Measurements from ENCODE around the gene CDC7. TPM values are rescaled to one million over a fixed set of nuclear protein-coding genes. Genes with fewer than 3 reads are reported as not detected.

The CDC7 gene
- total RNA-seq, 1 experiment from 2014 or later, result 19.2 TPM

- DNase-seq (ENCODE audit: low read depth), result no peak
These were observed 47.9 kb downstream of the CDC7 start for GRCh38 chr1:91548376-91549040.

- no peak for DNase-seq (ENCODE audit: low read depth)
These were observed 48.5 kb downstream of the CDC7 start for GRCh38 chr1:91549041-91549735.

- no peak for DNase-seq (ENCODE audit: low read depth)
These were observed 50.3 kb downstream of the CDC7 start for GRCh38 chr1:91550961-91551360.

GRCh38 chr1:91552091-91552490 is 51.4 kb downstream of the CDC7 start:
- DNase-seq (ENCODE audit: low read depth), result no peak

- no peak for DNase-seq (ENCODE audit: low read depth)
These were observed 51.9 kb downstream of the CDC7 start for GRCh38 chr1:91552596-91552995.

GRCh38 chr1:91553177-91553591 is 52.5 kb downstream of the CDC7 start:
- DNase-seq (ENCODE audit: low read depth), result peak; percentile 28

GRCh38 chr1:91555074-91555730 is 54.6 kb downstream of the CDC7 start:
- DNase-seq (ENCODE audit: low read depth), result peak; percentile 60

- peak; percentile 80 for DNase-seq (ENCODE audit: low read depth)
These were observed 55.3 kb downstream of the CDC7 start for GRCh38 chr1:91555821-91556531.

- no peak for DNase-seq (ENCODE audit: low read depth)
These were observed 55.9 kb downstream of the CDC7 start for GRCh38 chr1:91556556-91556955.

- peak; percentile 46 for DNase-seq (ENCODE audit: low read depth)
These were observed 56.5 kb downstream of the CDC7 start for GRCh38 chr1:91557039-91557690.

- no peak for DNase-seq (ENCODE audit: low read depth)
These were observed 57.2 kb downstream of the CDC7 start for GRCh38 chr1:91557826-91558225.

- DNase-seq (ENCODE audit: low read depth), result no peak
These were observed 58.5 kb downstream of the CDC7 start for GRCh38 chr1:91559046-91559750.

GRCh38 chr1:91559838-91560565 is 59.4 kb downstream of the CDC7 start:
- DNase-seq (ENCODE audit: low read depth), result no peak

- peak; percentile 55 for DNase-seq (ENCODE audit: low read depth)
These were observed 64.4 kb downstream of the CDC7 start for GRCh38 chr1:91564888-91565701.

GRCh38 chr1:91567583-91567982 is 66.9 kb downstream of the CDC7 start:
- no peak for DNase-seq (ENCODE audit: low read depth)

- no peak for DNase-seq (ENCODE audit: low read depth)
These were observed 67.6 kb downstream of the CDC7 start for GRCh38 chr1:91568261-91568660.

GRCh38 chr1:91569411-91570119 is 68.9 kb downstream of the CDC7 start:
- peak; percentile 85 for DNase-seq (ENCODE audit: low read depth)

GRCh38 chr1:91570120-91570448 is 69.4 kb downstream of the CDC7 start:
- no peak for DNase-seq (ENCODE audit: low read depth)

GRCh38 chr1:91572044-91572443 is 71.4 kb downstream of the CDC7 start:
- DNase-seq (ENCODE audit: low read depth), result no peak
